Epithelial cell of prostate (primary cell): ENCODE measurements around the gene MTM1.

ENCODE experiments used
- DNase-seq: peaks from one replicate; pipeline ENCODE4 v3.0.0-alpha.2; 2011; ENCODE audit warnings: low read depth, low spot score
- H3K27ac ChIP-seq: fragments of 450-650 bp; 2 replicates; pipeline ENCODE4 v1.5.1; 2017; ENCODE audit warnings: mild to moderate bottlenecking

MTM1 gene

DNA sequence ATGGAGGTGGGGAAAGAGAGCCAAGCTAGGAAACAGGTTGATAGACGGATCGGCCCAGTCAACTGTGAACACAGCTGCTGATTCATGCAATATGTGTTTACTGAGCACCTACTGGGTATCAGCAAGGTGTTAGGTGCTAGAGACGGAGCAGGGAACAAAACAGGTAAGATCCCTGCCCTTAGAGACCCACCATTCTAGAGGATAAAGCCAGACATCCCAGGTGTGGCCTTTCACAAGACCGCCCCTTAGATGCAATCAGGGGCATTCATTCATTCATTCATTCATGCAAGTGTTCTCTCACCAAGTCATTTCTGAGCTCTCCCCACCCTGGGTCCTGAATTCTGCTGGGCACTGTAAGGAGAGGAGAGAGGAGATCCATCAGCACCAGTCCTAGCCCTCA, 20.2 kb upstream of the MTM1 start:
- DNase-seq = no peak
- no peak overlapping the region for H3K27ac ChIP-seq

DNA sequence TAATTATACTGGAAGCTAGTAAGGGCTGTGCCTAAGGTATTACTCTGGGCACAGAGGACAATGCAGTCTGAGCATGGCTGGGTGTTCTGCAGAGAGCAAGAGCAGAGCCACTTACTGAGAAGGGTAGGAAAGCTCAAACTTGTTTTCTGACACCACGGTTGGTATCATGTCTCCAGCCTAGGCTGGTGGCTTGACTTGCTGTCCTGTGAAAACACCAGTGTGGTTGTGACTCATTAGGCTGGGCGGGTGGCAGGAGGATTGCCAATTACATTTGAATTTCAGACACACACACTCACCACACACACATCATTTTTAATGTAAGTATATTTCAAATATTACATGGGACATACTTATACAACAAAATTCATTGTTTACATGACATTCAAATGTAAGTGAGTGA, 19.7 kb upstream of the MTM1 start:
- peak; percentile 16 for DNase-seq
- H3K27ac ChIP-seq = no peak overlapping the region

DNA sequence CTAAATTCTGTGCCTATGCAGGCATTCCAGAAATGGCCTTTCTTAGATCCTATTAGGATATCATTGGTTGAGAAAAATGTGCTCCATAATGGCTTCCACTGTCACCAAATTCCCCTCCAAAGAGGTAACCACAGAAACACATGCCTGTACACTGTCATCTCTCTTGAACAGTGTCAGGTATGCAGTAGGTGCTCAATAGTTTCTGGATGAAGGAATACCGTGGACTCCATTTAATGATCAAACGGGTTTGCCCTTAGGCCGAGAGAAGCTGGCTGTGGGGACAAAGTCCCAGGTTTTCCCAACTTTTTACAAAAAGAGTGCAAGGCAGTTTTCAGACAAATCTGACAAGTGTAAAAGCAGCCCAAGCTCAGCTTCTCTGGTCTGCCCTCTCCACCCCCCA, 16.5 kb upstream of the MTM1 start:
- no peak for DNase-seq
- no peak overlapping the region for H3K27ac ChIP-seq

DNA sequence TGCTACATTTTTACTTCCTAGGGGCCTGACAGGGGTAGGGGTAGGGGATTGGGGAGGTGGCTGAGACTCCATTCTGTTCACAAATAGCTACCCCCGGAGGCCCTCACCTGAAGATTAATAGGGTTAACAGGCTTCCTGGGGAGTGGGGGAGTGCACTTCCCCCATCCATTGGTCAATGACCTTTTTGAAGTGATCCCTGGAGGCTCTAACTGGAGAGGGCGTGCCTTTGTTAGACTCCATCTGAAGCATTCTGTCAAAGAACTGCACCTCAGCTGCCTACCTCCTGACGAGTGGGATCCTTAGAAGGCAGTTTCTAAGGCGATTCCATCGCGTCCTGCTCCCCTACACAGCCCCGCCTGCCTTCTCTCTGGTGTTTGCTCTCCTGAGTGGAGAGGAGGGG, 10.0 kb upstream of the MTM1 start:
- H3K27ac ChIP-seq = no peak overlapping the region
- DNase-seq = no peak

DNA sequence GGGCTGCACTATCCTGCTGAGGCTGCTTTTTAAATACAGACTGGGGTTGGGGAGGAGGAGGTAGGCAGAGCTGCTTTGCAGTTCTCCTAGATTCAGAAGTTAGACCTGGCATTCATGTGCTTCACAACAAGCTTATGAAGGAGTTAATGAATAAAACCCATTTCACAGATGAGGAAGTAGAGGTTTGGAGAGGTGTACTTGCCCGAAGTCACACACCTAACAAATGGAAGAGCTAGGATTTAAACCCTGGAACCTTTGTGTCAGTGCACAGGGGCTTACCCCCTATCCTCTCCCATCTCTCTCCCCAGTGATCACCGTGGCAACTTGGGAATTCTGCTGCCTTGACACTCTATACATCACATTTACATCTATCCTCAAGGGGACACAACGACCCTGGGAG, 3.6 kb upstream of the MTM1 start:
- H3K27ac ChIP-seq = no peak overlapping the region
- no peak for DNase-seq

DNA sequence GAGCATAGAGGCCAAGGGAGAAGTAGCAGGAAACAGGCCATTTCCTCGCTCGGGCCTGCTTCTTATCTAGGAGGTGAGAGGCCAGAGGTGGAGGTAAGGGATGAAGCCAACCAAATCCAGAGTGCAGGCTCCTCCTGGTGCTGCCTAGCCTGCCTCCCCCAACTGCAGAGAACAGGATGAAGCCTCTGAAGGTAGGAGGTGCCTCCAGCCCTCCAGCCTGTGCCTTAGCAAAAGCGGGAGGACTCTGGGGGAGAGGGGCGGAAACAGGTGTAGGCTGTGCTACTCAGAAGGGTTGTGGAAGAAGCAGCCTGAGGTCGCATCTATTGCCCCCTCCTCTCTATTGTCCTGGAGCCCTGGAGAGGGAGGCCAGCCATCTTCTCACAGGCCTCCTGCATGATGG, 2.9 kb upstream of the MTM1 start:
- H3K27ac ChIP-seq = no peak overlapping the region
- DNase-seq = no peak

DNA sequence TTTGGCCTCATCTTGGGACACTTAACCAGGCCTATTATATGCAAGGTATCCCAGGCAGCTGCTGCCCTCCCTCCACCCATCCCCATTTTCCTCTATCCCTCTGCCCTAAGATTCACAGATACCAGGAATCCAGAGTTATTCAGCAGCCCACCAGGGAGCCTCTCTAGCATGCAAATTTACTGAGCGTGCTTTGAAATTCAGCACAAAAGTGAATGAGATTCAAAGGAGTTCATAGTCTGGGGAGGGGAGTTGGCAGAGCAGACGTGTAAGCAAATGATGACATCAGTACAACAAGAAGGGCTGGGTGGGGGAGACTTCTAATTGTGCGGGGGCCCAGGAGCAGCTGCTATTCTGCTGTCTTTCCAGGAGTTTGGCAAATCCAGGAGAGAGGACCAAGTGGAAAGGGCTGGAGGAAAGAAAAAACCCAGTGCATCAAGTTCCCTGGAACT, 1.7 kb upstream of the MTM1 start:
- DNase-seq = no peak
- no peak overlapping the region for H3K27ac ChIP-seq

DNA sequence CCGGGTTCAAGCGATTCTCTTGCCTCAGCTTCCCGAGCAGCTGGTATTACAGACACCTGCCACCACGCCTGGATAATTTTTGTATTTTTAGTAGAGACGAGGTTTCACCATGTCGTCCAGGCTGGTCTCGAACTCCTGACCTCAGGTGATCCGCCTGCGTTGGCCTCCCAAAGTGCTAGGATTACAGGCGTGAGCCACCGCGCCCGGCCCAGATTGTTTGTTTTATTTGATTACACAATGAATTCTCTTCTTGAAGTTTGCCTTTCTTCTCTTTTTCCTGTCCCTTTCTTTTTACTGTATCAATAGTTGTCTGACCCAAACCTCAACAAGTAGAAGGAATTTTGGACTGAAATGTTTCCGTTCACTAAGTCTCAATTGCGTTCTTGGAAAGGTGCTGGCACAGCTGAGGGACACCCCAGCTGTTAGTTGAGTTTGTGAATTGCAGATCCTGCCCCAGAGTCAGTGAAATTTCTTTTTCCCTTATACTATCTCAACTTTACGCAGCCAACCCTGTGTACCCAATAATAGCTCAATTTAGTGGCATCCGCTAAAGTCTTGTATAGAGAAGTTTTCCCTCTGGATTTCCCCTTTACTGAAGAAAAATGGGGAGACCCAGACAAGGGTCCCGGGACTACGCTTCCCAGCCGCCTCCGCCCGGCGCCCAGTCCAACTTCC, 639 bp upstream of the MTM1 start:
- H3K27ac ChIP-seq = no peak overlapping the region
- no peak for DNase-seq

DNA sequence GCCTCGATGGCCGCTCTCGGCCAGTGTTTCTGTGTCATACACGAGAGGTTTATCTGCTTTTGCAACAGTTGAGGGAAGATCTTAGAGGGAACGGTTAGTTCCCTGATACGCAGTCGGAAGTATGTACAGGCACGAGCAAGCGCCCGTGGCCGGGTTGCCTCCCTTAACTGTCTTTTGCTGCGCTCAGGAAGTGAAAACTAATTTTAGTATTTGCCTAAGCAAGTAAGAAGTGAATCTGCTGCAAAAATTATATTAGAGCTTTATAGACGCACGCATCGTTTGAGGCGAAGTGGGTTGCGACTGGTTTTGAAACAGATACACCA, 695 bp downstream of the MTM1 start:
- DNase-seq = no peak

DNA sequence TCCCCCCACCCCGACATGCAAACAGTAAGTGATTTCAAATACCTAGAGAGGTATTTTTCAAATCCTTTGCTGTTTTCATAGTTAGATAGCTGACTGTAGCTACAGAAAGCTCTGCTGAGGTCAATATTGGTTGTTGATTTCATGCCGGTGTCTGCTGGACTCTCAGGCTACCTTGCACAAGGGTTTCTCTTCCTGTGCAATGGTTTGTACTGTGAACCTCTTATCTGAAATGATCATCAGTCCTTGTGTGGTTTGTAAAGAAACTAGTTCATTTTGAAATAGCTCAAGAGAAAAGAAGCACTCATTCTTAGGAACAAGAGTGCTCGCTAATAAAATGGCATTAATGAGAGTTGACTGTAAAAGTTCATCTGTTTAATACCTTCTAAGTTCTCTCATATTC, 2.1 kb downstream of the MTM1 start:
- DNase-seq = no peak
- H3K27ac ChIP-seq = peak overlapping the region; percentile 83

More for the DNA sequence above, 695 bp downstream of the MTM1 start:
- peak overlapping the region; percentile 64 for H3K27ac ChIP-seq

DNA sequence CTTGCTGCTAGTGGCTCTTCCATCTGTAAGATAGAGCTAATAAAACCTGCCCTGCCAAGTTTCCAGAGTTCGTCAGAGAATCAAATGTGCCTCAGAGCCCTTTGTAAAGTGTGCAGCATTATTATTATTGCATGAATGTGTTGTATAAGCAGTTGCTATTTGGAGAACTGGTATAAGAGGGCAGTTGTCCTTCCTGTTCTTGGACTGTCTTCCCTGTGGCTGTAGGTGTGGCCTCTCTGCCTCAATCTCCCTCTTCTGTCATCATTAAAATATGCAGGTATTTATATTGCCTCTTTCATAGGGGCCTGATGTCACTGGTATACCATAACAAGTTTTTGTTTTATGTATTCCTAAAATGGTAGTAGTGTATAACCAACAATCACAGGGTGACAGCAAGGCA, 3.8 kb downstream of the MTM1 start:
- peak overlapping the region; percentile 83 for H3K27ac ChIP-seq
- DNase-seq = peak; percentile 29

DNA sequence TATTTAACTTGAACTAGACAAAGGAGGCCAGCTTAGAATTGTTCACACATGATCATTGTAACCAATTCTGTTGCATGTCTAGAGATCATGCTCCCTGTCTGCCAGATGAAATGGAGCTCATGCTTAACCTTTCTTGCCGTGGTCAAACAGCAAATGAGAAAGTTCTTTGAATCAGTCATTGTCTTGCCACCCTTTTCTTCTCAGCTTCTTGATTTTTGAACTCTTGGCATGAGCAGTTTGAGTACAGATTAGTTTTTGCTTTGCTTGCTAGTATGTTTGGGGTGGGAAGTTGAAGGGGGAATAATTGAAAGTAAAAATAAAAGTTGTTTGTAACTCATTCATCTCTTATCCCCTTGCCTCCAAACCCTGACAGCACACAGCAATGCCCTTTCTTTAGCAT, 4.7 kb downstream of the MTM1 start:
- DNase-seq = no peak
- peak overlapping the region; percentile 83 for H3K27ac ChIP-seq

DNA sequence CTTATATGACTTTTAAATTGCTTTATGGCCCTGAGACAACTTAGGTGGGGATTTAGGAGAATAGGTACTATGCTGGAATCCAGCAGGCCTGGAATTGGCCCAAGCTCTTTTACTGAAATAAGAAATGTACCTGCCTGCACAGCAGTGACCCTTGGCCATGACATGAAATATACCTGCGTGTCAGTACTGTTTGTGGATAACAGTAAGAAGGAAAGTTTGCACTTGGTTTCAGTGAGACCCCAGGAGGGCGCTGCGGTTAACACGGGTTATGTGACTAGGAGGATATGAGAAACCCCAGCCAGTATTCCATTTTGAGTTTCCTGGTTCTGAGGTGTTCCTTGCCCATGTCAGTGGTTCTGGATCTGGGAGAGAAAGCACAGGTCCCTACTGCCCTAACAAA, 5.3 kb downstream of the MTM1 start:
- peak overlapping the region; percentile 83 for H3K27ac ChIP-seq

DNA sequence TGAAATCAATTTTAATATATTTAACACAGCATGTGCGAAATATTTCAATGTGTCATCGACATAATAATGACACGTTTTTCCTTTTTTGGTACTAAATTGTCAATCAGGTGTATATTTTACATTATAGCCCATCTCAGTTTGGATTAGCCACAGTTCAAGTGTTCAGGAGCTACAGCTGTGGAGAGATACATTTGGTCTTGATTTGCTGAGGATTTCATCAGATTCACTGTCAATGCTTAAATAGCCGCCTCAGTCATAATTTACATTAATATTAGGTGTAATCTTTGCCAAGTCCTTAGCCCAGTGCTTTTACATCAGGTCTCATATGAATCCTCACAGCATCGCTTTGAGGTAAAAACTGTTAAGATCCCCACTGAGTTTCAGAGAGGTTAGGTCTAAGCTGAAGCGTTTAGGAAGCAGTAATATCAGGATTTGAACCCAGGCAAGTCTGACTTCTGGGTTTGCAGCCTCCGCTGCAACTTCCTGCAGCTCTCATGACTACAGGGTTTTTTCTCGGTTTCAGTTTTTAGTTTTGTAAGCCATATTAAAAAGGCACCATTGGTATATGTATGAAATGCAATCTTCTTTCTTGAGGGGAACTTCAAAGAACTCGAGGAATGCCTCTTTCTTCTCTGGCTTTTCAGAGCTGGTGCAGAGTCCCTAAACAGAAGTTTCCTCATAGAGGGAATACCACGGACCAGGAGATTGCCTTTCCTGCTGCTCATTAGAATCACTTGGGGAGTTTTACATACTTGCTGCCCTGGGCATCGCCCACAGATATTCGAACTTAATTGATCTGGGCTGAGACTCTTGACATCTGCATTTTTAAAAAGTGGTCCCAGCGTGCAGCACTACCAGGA, 6.4 kb downstream of the MTM1 start:
- peak overlapping the region; percentile 83 for H3K27ac ChIP-seq
- no peak for DNase-seq

More for the DNA sequence above, 5.3 kb downstream of the MTM1 start:
- DNase-seq = no peak

DNA sequence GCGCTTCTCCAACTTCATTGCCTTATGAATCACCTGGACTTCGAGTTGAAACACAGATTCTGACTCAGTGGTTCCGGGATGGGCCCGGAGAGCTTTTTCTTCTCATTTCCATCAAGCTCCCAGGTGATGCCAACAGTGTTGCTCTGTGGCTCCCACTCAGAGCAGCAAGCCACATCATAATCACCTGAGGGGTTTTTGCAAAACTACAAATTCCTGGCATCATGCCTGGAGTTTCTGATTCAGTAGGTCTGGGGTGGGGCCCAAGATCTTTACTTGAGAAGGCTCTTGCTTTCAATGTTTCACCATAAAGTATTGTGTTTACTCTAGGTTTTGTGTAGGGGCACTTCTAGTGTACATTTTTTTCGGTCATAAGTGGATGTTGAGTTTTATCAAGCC, 7.0 kb downstream of the MTM1 start:
- peak overlapping the region; percentile 83 for H3K27ac ChIP-seq
- peak; percentile 84 for DNase-seq

DNA sequence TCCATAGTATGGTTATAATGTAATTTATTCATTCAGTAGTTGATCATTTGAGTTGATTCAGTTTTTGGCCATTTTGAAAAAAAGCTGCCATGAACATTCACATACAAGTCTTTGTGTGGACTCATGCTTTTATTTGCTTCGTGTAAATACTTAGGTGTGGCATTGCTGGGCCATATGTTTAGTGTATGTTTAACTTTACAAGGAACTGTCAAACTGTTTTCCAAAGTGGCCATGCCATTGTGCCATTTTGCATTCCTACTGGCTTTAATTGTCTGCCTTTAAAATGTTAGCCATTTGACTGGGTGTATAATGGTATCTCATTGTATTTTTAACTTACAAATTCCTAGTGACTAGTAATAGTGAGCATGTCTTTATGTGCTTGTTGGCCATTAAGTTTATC, 8.8 kb downstream of the MTM1 start:
- H3K27ac ChIP-seq = peak overlapping the region; percentile 83
- DNase-seq = no peak

DNA sequence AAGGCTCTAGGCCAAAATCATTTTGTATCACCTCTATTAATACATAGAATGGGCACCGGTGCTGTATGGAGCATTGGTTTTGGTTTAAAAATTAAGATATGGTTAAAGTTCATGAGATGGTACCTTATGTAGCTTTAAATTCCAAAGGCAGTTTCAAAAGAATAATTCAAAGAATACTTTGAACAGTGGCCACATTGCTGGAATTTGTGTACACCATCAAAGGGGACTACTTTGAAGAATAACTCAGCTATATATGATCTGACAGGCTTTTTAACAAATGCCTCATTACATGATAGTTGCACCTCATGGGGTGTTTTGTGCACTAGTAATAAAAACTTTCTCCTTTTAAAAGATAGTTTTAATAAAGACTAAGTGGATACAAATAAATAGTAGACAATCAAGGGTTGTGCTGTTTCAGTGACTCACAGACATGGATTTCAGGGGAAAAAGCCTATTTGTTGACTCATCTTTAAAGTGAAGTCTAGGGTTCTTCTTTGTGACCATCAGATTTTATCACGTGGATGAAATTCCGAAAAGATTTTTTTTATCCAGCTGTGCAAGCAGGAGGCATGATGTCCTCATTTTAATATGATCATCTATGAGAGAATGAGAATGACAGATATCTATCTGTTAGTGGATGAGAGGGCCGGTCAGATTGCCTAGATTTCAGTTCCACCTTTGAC, 12.8 kb downstream of the MTM1 start:
- DNase-seq = no peak
- H3K27ac ChIP-seq = peak overlapping the region; percentile 47

DNA sequence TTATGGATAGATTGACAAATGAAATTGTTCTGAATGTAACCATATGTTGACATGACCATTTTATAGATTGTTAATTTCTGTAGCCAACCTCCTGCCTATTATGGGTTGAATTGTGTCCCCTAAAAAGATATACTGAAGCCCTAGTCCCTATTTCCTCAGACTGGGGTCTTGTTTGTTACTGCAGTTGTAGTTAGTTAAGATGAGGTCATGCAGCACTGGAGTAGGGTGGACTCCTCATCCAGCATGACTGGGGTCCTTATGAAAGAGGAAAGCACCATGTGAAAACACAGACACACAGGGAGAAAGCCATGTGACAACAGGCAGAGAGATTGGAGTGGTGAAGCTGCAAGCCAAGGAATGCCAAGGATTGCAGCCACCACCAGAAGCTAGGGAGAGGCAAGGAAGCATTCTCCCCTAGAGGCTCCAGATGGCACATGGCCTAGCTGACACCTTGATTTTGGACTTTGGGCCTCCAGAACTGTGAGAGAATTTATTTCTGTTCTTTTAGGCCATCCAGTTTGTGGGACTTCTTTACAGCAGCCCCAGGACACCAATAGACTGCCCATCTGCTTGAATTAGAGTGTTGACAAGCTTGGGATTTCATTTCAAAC, 14.0 kb downstream of the MTM1 start:
- no peak for DNase-seq
- peak overlapping the region; percentile 47 for H3K27ac ChIP-seq

DNA sequence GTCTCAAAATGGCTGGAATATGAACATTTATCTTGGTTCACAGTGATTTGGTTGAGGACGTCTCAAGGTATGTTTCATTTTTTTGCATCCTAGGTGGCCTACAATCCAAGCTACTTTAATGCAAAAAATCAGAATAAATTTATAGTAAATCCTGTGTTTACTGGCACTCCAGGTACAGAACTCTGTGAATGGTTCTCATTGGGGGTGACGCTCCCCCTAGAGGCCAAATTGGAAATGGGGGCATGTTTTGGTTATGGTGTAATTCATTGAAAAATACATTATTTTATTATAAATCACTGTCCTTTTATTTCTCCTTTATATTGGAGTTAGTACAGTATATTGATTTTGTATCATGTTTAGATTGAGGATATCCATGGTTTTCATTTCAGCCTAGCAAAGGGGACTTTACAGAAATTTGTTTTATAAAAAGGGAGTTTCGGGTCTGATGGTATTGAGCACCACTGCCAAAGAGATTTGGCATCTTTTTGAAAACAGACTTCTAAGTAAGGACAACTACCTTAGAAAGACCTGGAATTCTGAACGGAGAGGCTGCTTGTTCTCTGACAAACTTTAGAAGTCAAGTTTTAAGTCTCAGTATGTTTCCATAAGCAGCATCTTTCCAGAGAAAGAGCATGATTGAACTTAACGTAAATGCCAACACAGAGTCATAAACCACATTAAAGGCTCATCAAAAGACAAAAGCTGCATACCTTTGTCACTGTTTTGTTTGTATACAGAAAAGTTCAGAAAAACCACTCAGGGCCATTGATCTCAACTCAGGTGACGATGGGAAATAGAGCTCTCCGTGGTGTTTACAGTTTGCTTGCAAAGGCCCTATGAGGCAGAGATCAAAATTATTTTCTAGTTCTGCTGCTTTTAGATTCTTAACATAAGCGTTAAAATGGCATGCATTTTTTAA, 19.4 kb downstream of the MTM1 start:
- no peak overlapping the region for H3K27ac ChIP-seq
- DNase-seq = no peak

DNA sequence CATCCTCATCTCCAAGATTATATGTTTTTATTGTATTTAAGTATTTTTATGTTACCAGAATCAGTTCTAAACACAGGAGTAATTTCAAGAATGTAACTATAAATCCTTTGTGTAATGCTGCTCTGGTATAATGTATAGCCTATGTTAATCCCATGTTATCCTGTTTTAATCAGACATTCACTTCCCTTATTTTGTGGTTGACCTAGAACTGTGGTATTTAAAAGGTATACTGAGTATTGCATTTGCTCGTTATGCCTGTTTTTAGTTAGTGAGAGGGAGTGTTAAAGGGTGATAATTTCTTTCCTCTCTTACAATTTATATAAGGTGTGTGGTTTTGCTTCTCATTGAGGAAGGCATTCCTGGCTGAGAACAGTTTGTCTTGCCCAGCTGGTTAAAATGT, 26.2 kb downstream of the MTM1 start:
- H3K27ac ChIP-seq = no peak overlapping the region
- DNase-seq = no peak
